Brain pericyte (primary cell): ENCODE results near the gene UQCRC1.

Source experiments
- DNase-seq: peaks from one replicate; pipeline ENCODE4 v3.0.0-alpha.2; 2012; ENCODE audit warnings: low read depth, low spot score

Gene UQCRC1

DNA sequence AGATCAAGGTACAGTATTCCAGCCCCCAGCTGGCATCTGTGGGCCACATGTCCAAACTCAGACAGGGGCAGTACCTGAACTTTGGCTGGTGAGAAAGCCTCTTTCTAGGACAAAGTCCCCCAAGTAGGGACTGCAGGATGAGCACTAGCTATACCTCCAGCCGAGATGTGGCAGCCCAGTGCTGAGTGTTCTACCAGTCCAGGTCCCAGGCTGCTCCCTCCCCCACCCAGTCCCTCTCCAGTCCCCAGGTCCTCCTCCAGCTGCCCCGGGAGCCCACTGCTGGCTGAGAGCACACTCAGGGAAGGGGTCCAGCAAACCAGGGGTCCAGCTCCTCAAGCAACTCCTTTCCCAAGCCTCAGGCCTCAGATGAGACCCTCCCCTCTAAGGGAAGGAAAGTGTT is 24.3 kb upstream of the UQCRC1 start:
- DNase-seq = no peak

DNA sequence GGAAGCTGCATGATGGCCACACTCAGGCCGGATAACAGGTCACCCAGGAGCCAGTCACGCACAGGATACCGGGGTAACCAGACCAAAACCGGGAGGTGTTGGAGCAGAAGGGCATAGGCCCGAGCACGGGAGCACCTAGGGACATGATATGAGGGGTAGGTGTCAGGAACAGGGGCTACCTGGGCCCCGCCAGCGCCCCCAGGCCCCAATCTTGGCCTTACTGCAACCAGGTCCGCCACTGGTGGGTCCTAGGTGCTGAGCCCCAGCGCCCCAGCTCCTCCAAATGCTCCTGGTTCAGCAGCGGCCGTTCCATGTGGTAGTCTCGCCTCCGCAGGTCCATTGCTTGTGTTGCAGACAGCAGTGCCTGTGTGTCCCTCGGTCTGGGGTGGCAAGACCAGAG is 23.8 kb upstream of the UQCRC1 start:
- DNase-seq = no peak

DNA sequence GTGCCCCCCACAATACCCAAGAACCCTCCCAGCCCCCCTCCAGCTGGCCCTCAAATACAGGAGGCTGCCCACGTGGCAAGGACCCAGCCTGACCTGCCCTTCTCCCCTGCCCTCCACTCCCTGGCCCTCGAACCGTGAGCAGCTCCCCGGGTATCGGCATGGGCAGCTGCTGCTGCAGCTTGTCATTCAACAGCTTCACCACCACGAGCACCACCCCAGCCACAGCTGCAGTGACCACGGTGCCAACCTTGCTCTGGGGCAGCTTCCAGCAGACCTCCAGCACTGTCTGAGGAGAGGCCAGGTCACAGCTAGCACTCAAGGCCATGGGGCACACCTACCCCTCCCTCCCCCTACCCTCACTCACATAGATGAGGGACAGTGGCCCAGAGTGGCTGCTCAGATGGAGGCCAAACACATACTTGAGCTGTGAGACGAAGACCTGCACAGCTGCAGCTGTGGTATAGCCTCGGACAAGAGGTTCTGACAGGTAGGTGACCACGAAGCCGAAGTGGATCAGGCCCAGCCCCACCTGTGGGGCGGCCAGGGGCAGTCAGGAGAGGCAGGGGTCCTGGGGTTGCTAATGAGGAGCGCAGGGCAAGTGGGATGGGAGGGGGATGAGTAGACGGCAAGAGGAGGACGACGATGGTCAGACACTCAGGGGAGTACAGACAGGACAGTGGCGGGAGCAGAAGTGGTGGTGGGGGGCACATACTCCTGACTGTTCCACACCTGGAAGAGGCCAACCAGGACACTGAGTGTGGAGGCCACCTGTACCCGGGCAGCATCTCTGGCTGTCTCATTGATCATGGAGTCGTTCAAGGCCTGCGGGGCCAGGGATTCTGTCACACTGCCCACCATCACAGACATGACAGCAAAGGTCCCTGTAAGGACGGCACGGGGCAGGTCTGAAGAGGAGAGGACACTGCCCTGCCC is 22.3 kb upstream of the UQCRC1 start:
- no peak for DNase-seq

DNA sequence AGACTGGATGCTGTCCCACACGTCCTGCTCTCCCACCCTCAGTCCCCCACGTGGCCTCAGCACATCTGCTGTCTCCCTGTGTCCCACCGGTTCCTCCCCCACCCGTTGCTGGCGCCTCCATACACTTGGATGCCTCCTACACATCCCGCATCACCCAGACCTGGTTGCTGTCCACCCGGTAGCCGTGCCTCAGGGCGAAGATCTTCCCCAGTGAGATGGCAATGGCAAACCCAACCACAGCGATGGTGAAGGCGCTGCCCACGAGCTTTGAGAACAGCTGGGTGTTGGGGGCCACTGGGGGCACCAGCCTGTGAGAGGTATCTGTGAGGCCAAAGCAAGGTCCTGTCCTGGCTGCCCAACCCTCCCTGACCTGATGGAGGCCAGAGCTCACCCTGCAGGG is 21.4 kb upstream of the UQCRC1 start:
- no peak for DNase-seq

DNA sequence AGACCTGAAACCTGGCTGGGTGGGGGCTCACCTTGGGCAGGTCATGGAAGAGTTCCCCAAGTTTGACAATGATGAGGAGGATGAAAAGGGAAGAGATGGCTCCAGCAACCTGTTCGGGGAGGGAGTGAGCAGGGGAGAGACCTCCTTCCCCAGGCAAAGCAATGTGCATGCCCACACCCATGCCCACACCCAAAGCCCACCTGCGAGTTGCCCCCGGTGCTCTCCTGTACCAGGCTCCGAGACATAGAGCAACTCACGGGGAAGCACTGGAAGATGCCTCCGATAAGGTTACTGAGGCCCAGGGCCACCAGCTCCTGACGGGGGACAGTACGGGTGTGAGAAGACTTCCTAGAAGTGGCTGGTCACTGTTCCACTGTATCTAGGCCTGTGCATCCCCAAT is 21.0 kb upstream of the UQCRC1 start:
- no peak for DNase-seq

DNA sequence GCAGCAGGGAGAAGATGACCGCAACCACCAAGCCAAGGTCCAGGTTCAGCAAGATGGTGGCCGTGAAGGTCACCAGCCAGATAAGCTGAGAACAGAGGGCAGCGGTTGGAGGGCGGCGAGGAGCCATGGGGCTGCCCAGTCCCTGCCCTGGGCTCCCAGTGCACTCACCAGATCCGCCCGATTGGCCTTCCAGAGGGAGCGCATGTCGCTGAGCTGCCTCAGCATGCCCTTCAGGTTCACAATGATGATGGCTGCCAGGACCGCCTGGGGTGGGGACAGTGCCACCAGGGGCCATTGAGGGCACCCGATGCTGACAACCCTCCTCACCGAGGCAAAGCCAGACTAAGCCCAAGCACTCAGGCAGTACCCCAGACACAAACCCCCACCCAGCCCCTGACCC is 20.4 kb upstream of the UQCRC1 start:
- no peak for DNase-seq

DNA sequence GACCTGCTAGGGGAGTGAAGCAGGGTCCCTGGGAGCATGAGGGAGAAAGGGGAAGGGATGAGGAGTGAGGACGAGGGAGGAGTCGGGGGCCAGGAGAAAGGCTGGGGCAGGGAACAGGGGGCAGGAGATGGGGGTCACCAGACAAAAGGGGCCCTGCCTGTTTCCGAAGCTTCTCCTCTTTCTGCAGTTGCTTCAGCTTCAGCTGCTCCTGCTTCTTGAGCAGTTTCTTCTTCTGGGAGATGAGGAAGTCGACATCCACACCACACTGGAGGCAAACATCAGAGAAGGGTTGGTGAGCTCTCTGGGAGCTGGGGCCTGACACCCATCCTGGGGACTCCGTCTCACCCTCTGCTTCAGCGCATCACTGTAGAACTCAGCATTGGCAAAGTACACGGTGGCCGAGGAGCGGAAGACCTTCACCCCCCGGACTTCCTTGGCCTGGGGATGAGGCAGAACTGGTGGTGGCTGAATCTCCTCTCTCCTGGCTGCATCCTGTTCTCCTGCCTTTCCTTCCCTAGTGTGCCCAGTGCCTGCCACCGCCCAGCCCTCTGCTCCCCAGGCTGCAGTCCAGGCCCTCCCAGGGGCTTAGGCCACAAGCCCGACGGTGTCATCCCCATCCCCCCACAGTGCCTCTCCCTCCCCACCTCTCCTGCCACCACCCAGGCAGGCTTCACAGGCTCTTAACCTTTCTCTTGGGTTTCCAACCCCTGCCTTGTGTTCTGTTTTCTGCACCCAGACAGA is 19.0 kb upstream of the UQCRC1 start:
- DNase-seq = no peak

DNA sequence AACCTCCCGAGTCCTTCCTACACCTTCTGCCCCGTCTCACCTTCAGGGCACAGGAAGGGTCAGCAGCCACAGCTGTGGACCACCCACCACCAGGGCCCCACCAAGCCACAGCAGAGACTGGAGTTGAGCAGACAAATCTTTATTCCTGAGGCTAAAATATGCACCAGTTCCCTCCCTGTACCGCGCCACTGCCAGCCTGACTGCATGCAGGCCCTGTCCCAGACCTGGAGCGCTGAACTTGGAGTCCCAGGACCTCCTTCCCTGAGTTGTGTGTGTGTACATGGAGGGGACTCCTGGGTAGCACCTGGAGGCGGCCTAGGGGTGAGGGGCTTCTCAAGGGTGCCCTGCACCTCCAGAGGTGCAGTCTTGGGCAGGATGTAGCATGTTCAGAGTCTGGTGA is 16.2 kb upstream of the UQCRC1 start:
- no peak for DNase-seq

DNA sequence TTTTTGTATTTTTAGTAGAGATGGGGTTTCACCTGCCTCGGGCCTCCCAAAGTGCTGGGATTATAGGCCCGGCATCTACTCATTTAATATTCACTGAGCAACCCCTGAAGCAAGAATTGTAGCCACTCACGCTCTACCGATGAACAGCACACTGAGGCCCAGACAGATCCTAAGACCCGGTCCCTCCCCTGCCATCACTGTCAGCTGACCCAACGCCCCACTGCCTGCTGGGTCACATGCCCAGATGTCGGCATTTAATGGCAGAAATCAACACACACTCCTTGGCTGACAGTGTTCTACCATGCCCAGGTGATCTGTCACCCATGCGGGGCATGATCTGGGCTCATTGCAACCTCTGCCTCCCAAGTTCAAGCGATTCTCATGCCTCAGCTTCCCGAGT is 15.3 kb upstream of the UQCRC1 start:
- no peak for DNase-seq

DNA sequence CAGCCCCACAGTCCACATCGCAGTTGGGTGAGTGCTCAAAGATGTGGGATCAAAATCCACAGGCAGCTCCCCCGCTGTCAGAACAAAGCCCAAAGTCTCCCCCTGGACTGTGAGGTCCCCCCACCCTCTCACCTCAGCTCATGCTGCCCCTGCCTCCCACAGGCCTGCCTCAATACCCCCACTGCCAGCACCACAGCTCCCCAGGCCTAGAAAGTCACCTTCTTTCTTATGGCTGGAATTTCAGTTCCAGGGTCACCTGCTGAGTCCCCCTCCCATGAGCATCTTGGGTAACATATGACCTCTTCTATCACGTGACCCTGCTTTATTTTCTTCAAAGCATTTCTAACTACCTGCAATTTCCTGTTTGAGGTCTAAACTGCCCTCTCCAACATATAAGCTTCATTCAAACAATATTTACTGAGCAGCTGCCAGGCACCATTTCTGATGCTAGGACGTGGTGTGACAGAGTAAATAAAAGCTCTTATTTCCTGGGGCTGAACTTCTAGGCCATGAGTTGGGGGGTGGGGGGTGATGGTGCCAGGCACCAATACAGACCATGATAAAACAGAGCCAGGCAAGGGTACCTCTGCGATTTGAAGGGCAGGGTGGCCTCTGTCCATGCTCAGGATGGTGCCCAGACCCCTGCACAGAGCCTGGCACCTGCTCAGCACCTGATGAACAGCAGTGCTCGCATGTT is 14.6 kb upstream of the UQCRC1 start:
- DNase-seq = no peak

DNA sequence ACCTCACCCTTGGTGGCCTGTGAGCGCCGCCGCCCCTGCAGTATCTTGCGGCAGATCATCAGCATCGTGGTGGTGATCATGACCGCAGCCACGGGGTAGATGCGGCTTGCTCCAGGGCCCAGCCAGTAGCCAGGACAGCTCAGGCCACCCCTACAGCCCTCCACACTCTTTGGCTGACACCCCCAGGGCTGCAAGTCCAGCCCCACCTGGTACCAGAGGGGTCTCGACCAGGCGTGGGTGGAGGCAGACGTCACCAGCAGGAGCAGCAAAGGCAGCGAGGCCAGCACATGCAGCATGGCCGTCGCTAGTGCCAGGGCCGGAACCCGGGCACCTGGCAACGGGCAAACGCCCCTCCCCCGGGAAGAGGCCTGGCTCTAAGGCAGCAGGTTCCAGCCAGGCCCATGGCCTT is 12.0 kb upstream of the UQCRC1 start, which contains the start of gene TMEM89:
Gene TMEM89, minus strand, starts transcription at position 309 of the 409 bp plus-strand sequence. Its CDS starts 13 bp downstream, at position 296.
- no peak for DNase-seq

DNA sequence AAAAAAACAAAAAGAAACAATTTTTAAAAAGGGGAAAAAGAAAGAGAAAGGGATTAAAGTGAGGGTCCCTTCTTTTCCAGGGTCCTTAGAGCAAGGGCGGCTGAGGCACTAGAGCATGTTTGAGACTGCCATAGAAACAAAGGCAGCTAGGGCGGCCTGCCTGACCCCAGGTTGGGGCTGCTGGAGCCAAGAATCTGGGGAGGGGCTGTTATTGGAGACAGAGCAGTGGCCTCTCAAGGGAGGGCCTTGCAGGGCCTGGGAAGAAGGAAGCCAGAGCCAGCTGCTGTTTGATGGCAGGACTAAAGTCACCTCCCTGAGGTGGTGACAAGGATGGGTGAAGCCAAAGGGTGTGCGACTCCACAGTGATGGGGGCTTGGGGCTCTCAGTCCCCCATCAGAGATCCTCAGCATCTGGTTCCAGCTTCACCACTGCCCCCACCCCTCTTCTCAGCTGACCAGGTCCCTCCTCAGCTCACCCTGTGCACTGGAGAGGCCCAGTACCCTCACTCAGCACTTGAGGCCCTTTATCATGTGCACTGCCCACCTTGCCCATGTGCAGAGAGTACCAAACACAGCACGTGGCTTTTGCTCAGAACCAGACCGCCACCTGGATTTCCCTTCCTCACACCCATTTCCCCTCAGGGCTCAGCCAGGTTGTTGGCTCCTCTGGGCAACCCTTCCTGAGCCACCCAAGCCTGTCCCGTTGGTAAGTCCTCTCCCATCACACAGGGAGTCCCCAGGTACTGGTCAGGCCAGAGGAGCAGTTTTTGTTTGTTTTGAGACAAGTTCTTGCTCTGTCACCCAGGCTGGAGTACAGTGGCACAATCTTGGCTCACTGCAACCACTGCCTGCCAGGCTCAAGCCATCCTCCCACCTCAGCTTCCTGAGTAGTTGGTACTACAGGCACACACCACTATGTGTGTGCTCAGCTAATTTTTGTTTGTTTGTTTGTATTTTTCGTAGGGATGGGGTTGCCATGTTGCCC is 10.4 kb upstream of the UQCRC1 start:
- no peak for DNase-seq

DNA sequence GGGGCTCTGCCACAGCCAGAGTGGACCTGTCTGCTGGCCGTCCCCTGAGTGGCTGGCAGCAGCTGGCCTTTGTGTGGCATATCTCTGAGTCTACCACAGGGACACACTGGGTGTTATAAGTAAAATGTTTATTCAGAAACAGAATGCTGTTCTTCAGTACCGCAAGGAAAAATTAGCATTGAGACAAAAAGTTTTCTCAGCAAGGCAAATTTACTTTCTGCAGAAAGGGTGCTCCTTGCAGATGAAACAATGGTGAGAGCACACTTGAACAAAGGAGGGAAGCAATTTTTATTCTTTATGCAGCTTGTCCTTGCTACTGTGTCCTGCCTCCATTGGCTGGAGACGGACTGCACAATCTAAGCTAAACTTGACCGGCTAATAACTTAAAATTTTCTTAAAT is 8.1 kb upstream of the UQCRC1 start:
- DNase-seq = no peak

DNA sequence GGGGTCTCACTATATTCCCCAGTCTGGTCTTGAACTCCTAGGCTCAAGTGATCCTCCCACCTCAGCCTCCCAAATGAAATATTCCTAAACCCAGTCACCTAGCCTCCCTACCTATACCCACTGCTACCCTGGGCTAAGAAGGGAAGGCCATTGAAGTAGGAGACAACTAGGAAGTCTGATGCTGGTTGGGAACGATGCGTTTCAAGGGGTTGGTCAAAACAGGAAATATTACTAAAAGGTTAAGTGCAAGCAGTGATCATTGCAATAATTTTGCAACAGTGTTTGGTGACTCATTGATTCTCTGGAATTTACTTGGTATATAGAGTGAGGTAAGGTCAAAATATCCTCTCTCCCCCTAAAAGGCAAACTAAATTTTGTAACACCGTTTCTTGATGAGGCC is 4.6 kb upstream of the UQCRC1 start:
- DNase-seq = no peak

DNA sequence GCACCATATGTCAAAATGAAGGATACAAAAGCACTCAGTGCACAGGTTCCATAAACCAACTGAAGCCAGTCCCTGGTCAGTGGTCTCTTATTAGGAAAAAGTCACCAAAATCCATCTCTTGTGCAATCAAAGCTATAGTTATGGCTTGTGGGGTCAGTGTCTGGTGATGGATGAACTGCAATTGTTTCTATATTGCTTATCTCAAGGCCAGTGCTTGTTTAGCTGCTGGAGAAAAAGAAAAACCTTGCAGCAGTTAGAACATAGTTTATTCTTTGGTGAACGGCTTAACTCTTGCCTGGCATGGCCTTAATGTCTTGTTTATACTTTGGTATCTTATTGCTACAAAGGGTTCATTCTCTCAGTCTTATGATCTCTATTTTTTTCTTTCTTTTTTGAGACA is 2.9 kb upstream of the UQCRC1 start:
- DNase-seq = no peak

DNA sequence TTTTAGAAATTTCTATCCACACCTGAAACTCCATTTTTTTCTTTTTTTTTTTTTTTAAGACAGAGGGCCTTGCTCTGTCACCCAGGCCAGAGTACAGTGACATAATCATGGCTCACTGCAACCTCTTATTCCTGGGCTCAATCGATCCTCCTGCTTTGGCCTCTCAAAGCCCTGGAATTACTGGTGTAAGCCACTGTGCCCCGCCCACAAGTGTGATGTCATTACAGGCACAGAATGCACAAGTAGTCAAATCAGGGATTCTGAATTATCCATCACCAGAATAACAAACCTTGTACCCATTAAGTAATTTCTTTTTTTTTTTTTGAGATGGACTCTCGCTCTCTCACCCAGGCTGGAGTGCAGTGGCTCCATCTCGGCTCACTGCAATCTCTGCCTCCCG is 1.9 kb downstream of the UQCRC1 start:
- no peak for DNase-seq

DNA sequence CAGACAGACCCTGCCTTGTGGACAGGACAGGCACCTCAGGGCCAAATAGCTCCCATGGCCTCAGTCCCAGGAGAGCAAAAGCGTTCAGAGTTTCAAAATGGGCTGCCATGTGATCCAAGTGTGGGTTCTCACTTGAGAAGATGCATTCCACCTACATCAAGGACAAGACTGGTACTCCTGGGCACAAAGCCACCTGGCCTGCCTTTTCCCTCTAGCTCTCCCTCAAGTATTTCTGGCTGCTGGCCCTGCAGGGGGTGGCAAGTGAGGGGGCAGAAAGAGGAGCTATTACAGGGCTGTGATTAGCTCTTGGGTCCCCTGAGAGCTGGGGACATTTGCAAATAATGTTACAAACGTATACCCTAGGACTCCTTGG is 7.8 kb downstream of the UQCRC1 start:
- DNase-seq = no peak

DNA sequence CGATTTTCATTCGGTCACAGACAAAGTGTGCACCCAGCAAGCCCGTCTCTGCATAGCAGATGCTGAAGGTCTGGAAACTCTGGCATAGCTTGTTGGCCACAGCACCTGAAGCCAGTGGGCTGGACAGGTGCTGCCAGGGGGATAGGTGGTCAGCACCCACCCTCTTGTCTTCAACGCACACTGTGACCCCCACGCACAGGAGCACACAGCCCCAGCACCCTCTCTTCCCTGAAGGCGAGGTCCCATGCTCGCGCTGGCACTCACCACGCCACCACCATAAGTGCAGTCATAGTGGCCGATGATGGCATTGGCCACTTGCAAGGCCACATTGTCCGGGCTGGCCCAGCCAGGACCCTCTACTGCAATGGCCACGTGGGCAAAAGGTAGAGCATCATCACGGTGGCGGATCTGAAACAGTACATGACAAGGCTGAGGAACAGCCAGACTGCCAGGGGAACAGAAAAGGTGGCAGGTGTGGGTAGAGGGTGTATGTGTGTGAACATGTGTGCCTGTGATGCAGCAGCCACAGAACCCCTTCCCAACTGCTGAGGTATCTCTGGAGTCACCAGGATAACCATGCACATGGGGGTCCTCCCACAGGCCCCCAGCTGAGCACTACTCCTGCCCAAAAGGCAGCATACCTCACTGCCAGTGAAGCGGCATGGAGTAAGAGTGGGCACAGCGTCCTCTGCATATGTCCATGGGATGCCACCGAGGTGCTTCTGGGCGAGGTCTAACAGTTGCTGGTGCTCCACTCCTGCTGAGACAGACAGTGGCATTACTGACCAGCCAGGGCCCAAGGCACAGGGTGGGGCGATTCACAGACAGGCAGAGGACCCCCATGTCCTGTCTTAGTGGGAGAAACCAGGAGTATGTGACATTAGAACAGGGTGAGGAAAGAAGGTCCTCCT is 8.5 kb downstream of the UQCRC1 start:
- no peak for DNase-seq

DNA sequence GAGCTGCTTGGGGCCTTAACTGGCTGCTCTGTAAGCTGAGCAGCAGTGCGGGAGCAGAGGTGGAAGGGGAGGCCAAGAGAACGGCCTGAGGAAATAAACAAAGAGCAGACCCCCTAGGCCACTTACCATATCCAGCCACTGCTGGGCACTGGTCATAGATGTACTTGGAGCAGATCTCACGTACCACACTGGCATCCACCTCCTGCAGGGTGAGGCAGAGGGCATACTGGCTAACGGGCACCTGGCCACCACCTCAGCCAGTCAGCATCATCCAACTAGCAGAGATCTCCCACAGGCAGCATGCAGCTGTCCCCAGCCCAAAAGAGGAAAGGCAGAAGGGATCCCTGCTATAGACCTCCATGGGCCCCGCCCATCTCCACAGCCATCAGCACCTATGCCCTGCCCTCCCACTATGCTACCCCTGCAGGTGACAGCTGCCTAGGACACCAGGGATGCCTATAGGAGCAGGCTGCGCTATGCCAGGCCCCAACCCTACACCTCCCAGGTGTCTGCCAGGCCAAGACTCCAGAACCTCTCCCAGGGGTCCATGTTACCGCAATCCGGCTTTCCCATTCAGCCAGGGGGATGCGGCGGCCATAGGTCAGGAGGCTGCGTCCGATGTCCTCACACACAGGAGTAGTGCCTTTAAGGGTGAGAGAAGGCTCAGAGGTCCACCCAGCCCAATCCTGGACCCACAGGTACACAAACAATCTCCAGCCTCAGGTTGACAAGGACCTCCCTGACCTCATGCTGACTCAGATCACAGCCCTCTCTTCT is 9.7 kb downstream of the UQCRC1 start:
- no peak for DNase-seq
